SK-N-SH (cell line): Measurements from ENCODE around the gene CSNK2A2. TPM values are rescaled to one million over a fixed set of nuclear protein-coding genes. Genes with fewer than 3 reads are reported as not detected.

Experiments
- CTCF ChIA-PET: fragments of 300-600, 350-600 bp; formaldehyde crosslinking; extraction: SDS; loops from one replicate; lab custom pipeline; 2021; lab: Yijun Ruan, JAX
- POLR2A ChIA-PET: fragments of 350-600 bp; sonication (Branson Sonifier 250); formaldehyde crosslinking; extraction: SDS; loops from one replicate; lab custom pipeline; 2020; ENCODE audit warnings: antibody characterized with exemption, inconsistent platforms; lab: Yijun Ruan, JAX
- DNase-seq: peaks from one replicate; pipeline ENCODE4 v3.0.0; 2012
- H2AFZ ChIP-seq: fragments of 200-600 bp; sonication (generic); 2 replicates; pipeline ENCODE4 v1.8.1; 2016; ENCODE audit warnings: antibody characterized with exemption, mild to moderate bottlenecking, low read depth
- H3F3A ChIP-seq: fragments of 200-600 bp; sonication (generic); replicated peaks from 2 replicates; pipeline ENCODE3; 2016; ENCODE audit warnings: antibody characterized with exemption, mild to moderate bottlenecking; ENCODE audit not compliant: insufficient read depth
- H3K27ac ChIP-seq, 2 experiments: fragments of 200-500 bp in 1 of 2; fragments of 200-600 bp in 1 of 2; sonication (Bioruptor generic) in 1 of 2; sonication (generic), shearing (Covaris generic) in 1 of 2; 2 replicates each; pipeline versions ENCODE4 v1.5.1 to v1.6.1; 2014 to 2016; ENCODE audit warnings: low read depth in 2 of 2, inconsistent platforms in 1 of 2, low read length in 1 of 2, mild to moderate bottlenecking in 1 of 2, mixed read lengths in 1 of 2
- H3K27me3 ChIP-seq: fragments of 200-600 bp; sonication (generic), shearing (Covaris generic); 2 replicates; pipeline ENCODE4 v1.6.1; 2016; ENCODE audit warnings: mixed run types; ENCODE audit not compliant: insufficient read depth
- H3K36me3 ChIP-seq, 2 experiments: fragments of 200-500 bp in 1 of 2; fragments of 200-600 bp in 1 of 2; sonication (Bioruptor generic) in 1 of 2; sonication (generic) in 1 of 2; replicated peaks in 1 of 2; 2 replicates each; pipeline versions ENCODE3 to v1.5.1; 2014 to 2016; ENCODE audit warnings: low read length in 1 of 2, mild to moderate bottlenecking in 1 of 2; ENCODE audit not compliant: insufficient read depth in 2 of 2, control insufficient read depth in 1 of 2
- H3K4me1 ChIP-seq, 2 experiments: fragments of 200-500 bp in 1 of 2; fragments of 200-600 bp in 1 of 2; sonication (Bioruptor generic) in 1 of 2; sonication (generic), shearing (Covaris generic) in 1 of 2; 2 replicates each; pipeline versions ENCODE4 v1.5.1 to v1.6.1; 2014 to 2016; ENCODE audit warnings: low read depth in 1 of 2, low read length in 1 of 2, mixed run types in 1 of 2; ENCODE audit not compliant: insufficient read depth in 2 of 2, control insufficient read depth in 1 of 2
- H3K4me2 ChIP-seq: fragments of 200-600 bp; sonication (generic), shearing (Covaris generic); 2 replicates; pipeline ENCODE4 v1.6.1; 2017; ENCODE audit warnings: mixed run types
- H3K4me3 ChIP-seq, 2 experiments: fragments of 200-500 bp in 1 of 2; fragments of 200-600 bp in 1 of 2; sonication (Bioruptor generic) in 1 of 2; sonication (generic), shearing (Covaris generic) in 1 of 2; 2 replicates each; pipeline versions ENCODE4 v1.5.1 to v1.8.1; 2014 to 2016; ENCODE audit warnings: low read depth in 2 of 2, inconsistent platforms in 1 of 2, low read length in 1 of 2, mild to moderate bottlenecking in 1 of 2, mixed read lengths in 1 of 2, moderate library complexity in 1 of 2
- H3K79me2 ChIP-seq: fragments of 200-600 bp; sonication (generic); 2 replicates; pipeline ENCODE4 v1.8.1; 2017; ENCODE audit warnings: mild to moderate bottlenecking; ENCODE audit not compliant: insufficient read depth
- H3K9ac ChIP-seq: fragments of 200-600 bp; sonication (generic); 2 replicates; pipeline ENCODE4 v1.6.1; 2017; ENCODE audit warnings: mixed run types
- H3K9me2 ChIP-seq: fragments of 200-600 bp; sonication (generic); 2 replicates; pipeline ENCODE4 v1.6.1; 2017; ENCODE audit warnings: mixed run types
- H3K9me3 ChIP-seq: fragments of 200-600 bp; sonication (generic); 2 replicates; pipeline ENCODE4 v1.6.1; 2017; ENCODE audit warnings: mixed run types, mild to moderate bottlenecking, moderate library complexity
- H4K20me1 ChIP-seq: fragments of 200-600 bp; sonication (generic); 2 replicates; pipeline ENCODE4 v1.6.1; 2017; ENCODE audit warnings: mild to moderate bottlenecking, mixed run types; ENCODE audit not compliant: insufficient read depth
- CHD2 ChIP-seq: fragments of 150-350 bp; IDR thresholded peaks from 2 replicates; pipeline ENCODE4 v1.6.1; 2018; ENCODE audit warnings: low read length; ENCODE audit not compliant: partially characterized antibody
- FOSL2 ChIP-seq: IDR thresholded peaks from 2 replicates; pipeline ENCODE4 v1.4.0; 2012; ENCODE audit warnings: low read depth, mild to moderate bottlenecking, moderate library complexity, borderline replicate concordance
- JUND ChIP-seq: IDR thresholded peaks from 2 replicates; pipeline ENCODE4 v1.4.0; 2012
- NFIC ChIP-seq: IDR thresholded peaks from 2 replicates; pipeline ENCODE4 v1.4.0; 2012; ENCODE audit warnings: borderline replicate concordance
- NRF1 ChIP-seq: IDR thresholded peaks from 2 replicates; pipeline ENCODE4 v1.6.1; 2012; ENCODE audit warnings: low read depth, mild to moderate bottlenecking, low read length
- SIN3A ChIP-seq: IDR thresholded peaks from 2 replicates; pipeline ENCODE4 v1.6.1; 2012; ENCODE audit warnings: low read depth, mild to moderate bottlenecking, low read length, moderate library complexity, borderline replicate concordance
- TCF12 ChIP-seq: IDR thresholded peaks from 2 replicates; pipeline ENCODE4 v1.4.0; 2012
- TEAD4 ChIP-seq: IDR thresholded peaks from 2 replicates; pipeline ENCODE4 v1.4.0; 2012; ENCODE audit warnings: mild to moderate bottlenecking, borderline replicate concordance; ENCODE audit not compliant: insufficient read depth
- USF2 ChIP-seq: fragments of 150-350 bp; IDR thresholded peaks from 2 replicates; pipeline ENCODE4 v1.6.1; 2017; ENCODE audit warnings: antibody characterized with exemption, low read length, low read depth, borderline replicate concordance
- YY1 ChIP-seq: IDR thresholded peaks from 2 replicates; pipeline ENCODE4 v1.4.0; 2012; ENCODE audit warnings: low read depth, mild to moderate bottlenecking
- WGBS: methylation state at CpG from one replicate; pipeline ENCODE4 v1.1.6; 2017; ENCODE audit warnings: low lambda C conversion rate; 5-methylcytosine and 5-hydroxymethylcytosine counted together
- polyA plus RNA-seq, 3 experiments: library from polyadenylated mRNA; depleted of rRNA; stranded (reverse); fragments of >200 nt; gene quantifications; 2 replicates each; pipeline ENCODE4 v1.2.3, GENCODE V29; 2012
- TF ChIP-seq, protein P1 (sequence below): IDR thresholded peaks from 2 replicates; pipeline ENCODE4 v1.6.1; 2012; ENCODE audit warnings: mild to moderate bottlenecking, low read depth, low read length, moderate library complexity
- TF ChIP-seq, protein P2 (sequence below): IDR thresholded peaks from 2 replicates; pipeline ENCODE4 v1.4.0; 2012; ENCODE audit warnings: low read depth, borderline replicate concordance

The CSNK2A2 gene
- polyA plus RNA-seq, 1 of the 3 experiments (the other 2 are of a cell fraction), result 25.8 TPM

GRCh38 chr16:58110571-58111301 is 87.2 kb downstream of the CSNK2A2 start (continued):
- TF ChIP-seq, protein P1, sequence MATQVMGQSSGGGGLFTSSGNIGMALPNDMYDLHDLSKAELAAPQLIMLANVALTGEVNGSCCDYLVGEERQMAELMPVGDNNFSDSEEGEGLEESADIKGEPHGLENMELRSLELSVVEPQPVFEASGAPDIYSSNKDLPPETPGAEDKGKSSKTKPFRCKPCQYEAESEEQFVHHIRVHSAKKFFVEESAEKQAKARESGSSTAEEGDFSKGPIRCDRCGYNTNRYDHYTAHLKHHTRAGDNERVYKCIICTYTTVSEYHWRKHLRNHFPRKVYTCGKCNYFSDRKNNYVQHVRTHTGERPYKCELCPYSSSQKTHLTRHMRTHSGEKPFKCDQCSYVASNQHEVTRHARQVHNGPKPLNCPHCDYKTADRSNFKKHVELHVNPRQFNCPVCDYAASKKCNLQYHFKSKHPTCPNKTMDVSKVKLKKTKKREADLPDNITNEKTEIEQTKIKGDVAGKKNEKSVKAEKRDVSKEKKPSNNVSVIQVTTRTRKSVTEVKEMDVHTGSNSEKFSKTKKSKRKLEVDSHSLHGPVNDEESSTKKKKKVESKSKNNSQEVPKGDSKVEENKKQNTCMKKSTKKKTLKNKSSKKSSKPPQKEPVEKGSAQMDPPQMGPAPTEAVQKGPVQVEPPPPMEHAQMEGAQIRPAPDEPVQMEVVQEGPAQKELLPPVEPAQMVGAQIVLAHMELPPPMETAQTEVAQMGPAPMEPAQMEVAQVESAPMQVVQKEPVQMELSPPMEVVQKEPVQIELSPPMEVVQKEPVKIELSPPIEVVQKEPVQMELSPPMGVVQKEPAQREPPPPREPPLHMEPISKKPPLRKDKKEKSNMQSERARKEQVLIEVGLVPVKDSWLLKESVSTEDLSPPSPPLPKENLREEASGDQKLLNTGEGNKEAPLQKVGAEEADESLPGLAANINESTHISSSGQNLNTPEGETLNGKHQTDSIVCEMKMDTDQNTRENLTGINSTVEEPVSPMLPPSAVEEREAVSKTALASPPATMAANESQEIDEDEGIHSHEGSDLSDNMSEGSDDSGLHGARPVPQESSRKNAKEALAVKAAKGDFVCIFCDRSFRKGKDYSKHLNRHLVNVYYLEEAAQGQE, result no peak
- TF ChIP-seq FOSL2 (peak; percentile 19; the same call in 1 of the 2 replicates), JUND (no peak), SIN3A (0 out of 2 replicates have a peak, but pooled peaks have one; percentile 17), CHD2 (no peak), NRF1 (no peak), TEAD4 (peak; percentile 44; the same call in 1 of the 2 replicates)
- TF ChIP-seq, protein P2, sequence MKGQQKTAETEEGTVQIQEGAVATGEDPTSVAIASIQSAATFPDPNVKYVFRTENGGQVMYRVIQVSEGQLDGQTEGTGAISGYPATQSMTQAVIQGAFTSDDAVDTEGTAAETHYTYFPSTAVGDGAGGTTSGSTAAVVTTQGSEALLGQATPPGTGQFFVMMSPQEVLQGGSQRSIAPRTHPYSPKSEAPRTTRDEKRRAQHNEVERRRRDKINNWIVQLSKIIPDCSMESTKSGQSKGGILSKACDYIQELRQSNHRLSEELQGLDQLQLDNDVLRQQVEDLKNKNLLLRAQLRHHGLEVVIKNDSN, result no peak

DNA sequence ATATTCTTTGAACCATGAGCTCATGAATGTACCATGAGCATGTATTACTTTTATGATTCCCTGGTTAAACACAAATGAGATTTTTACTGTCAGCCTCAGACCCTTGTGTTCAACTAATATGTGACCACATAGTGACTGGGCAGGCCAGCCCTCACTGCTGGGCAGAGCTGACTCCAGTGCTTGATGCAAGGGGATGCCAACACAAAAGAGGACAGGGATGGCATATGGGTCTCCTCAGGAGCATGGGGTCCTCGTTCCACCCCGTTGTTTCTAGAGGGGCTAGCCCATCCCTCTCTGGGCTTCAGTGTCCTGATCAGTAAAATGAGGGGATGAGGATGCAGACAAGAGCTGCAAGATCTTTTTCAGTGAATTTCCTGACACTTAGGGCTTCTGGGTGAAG is 88.0 kb downstream of the CSNK2A2 start:
- H3K9me3 ChIP-seq, result no peaks in the 10 kb centered on the region
- DNase-seq, result no peak
- no peak overlapping the region for H3K9ac ChIP-seq
- H3K9me2 ChIP-seq, result no peaks in the 10 kb centered on the region
- ChIA-PET POLR2A (interaction anchor here (0.8 to 1.1 kb wide), 2 partner anchors 12 to 19 kb away, joined by 3 read pairs; partner anchors contain the start of gene CFAP20), CTCF (interaction anchor here (0.8 to 6.8 kb wide), 10 partner anchors 9 to 197 kb away, joined by 3 to 47 read pairs (median 4); partner anchors contain the start of gene USB1)
- H3K36me3 ChIP-seq, result peaks cover 17 to 20% of the 10 kb centered on the region in 2 experiments
- WGBS, result 79% methylated on average over 2 of the region's 2 CpGs
- no peaks in the 10 kb centered on the region for H4K20me1 ChIP-seq
- peaks cover 9 to 29% of the 10 kb centered on the region in 2 experiments; a peak in 2 of 4 replicates for H3K4me1 ChIP-seq
- H3K79me2 ChIP-seq, result no peaks in the 10 kb centered on the region
- no peaks in the 10 kb centered on the region for H3K27me3 ChIP-seq
- H3K4me2 ChIP-seq, result peak overlapping the region; percentile 47; the same call in 1 of the 2 replicates
- H2AFZ ChIP-seq, result no peak overlapping the region
- H3F3A ChIP-seq, result no peaks in the 10 kb centered on the region
- H3K4me3 ChIP-seq, result no peak overlapping the region
- H3K27ac ChIP-seq, result no peak overlapping the region; a peak in 1 of 4 replicates
- TF ChIP-seq SIN3A, result no peak
- no peak for TF ChIP-seq NFIC
- TF ChIP-seq, protein P1, result no peak
- TF ChIP-seq USF2, result no peak
- TF ChIP-seq YY1, result no peak
- no peak for TF ChIP-seq TCF12
- TF ChIP-seq, all 33 proteins: peak for 0
